ENCODE measurements around the gene SCARF2. TPM values are rescaled to one million over a fixed set of nuclear protein-coding genes. Genes with fewer than 3 reads are reported as not detected.
A peak's percentile ranks its signal among the peaks of the same experiment; 100 is the strongest.

Gene SCARF2
- total and polyA plus RNA-seq, 2 donors (not counting 1 experiment from before 2014, with no cell fraction given): 0.86 to 1.3 TPM

- CTCF ChIA-PET: interaction anchor here (0.6 to 2.0 kb wide), 6 partner anchors 9 to 52 kb away, joined by 3 to 13 read pairs (median 6); no protein-coding TSS in a partner anchor
- peaks cover 25% of the 10 kb centered on the region for H3K4me1 Mint-ChIP-seq
Measured at GRCh38 chr22:20469110-20469868, 31.7 kb upstream of the SCARF2 start.

More at GRCh38 chr22:20469110-20469868, 31.7 kb upstream of the SCARF2 start:
- no peak overlapping the region for H3K4me3 Mint-ChIP-seq
- H3K4me1 ChIP-seq (ENCODE audit: control insufficient read depth in 2 of 2, insufficient read depth in 2 of 2, low read length in 2 of 2): peaks cover 15% of the 10 kb centered on the region in 2 donors
- H3K9me3 ChIP-seq (ENCODE audit: control extremely low read depth in 1 of 3, control insufficient read depth in 2 of 3, insufficient read depth in 1 of 3, low read length in 2 of 3): peaks cover 0 to 10% (median 0%) of the 10 kb centered on the region in 3 donors
- no peak for TF ChIP-seq EZH2 (IDR thresholded peaks at IDR 0.05; ENCODE audit: borderline replicate concordance, insufficient read depth, low read depth, low read length, poor library complexity, severe bottlenecking)
- TF ChIP-seq CTCF (IDR thresholded peaks at IDR 0.05): no peak
- no peak overlapping the region for H3K27ac ChIP-seq (ENCODE audit: low read length in 2 of 2)
- H3K27me3 Mint-ChIP-seq: no peaks in the 10 kb centered on the region
- DNase-seq (no peak), ATAC-seq (ENCODE audit: low read depth) (no peak)
- H3K27me3 ChIP-seq (replicated peaks in 1 of 4; ENCODE audit: control extremely low read depth in 1 of 4, control insufficient read depth in 3 of 4, insufficient read depth in 4 of 4, low read length in 3 of 4): no peaks in the 10 kb centered on the region
- no peak overlapping the region for H3K9ac ChIP-seq (ENCODE audit: low read length)
- no peak overlapping the region for H3K4me2 ChIP-seq (replicated peaks; ENCODE audit: low read depth, low read length, poor library complexity, severe bottlenecking)
- POLR2A ChIA-PET: interaction anchor here (0.7 kb wide), 1 partner anchor 12 kb away, joined by 3 read pairs; no protein-coding TSS in a partner anchor
- H3K79me2 ChIP-seq (ENCODE audit: control insufficient read depth, insufficient read depth, low read length): no peaks in the 10 kb centered on the region
- H3K4me3 ChIP-seq (ENCODE audit: control extremely low read depth in 1 of 5, extremely low read depth in 1 of 5, insufficient read depth in 1 of 5, low read depth in 2 of 5, low read length in 4 of 5): no peak overlapping the region
- H4K20me1 ChIP-seq (ENCODE audit: control insufficient read depth, insufficient read depth, low read length, poor library complexity, severe bottlenecking): no peaks in the 10 kb centered on the region
- no peaks in the 10 kb centered on the region for H3K9me3 Mint-ChIP-seq (ENCODE audit: insufficient read depth)
- H3K27ac Mint-ChIP-seq: peak overlapping the region; percentile 34
- H3K36me3 ChIP-seq (replicated peaks in 1 of 2; ENCODE audit: control extremely low read depth in 1 of 2, control insufficient read depth in 1 of 2, extremely low read depth in 1 of 2, insufficient read depth in 2 of 2, low read length in 1 of 2): peaks cover 0 to 34% of the 10 kb centered on the region in 2 experiments
- H2AFZ ChIP-seq (ENCODE audit: insufficient read depth, low read depth, low read length, poor library complexity, severe bottlenecking): no peak overlapping the region
- intact Hi-C loops (cut with micrococcal nuclease): no loop called here
- 88% methylated on average over 5 of the region's 6 CpGs for WGBS (ENCODE audit: insufficient coverage)

Measured in B cell (primary cell).